ENCODE results near the gene TMEM238L.

DNA sequence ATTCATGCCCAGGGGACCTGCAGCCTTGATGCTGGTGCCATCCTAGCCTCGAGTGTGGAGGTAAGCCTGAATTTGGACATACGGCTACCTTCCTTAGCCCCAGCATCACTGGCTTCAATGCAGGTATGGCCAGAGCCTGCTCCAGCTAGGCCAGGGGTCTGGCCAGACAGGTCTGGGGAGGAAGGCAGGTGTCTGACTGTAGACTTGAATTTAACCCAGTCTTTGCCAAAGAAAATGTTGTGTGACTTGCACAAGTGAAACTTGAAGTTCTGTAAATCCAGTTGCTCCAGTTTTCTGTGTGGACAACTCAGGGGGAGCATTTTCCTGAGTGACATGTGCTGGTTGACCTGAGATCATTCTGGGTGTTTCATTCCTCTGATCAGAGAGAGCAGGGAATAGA lies 32.8 kb downstream of the TMEM238L start:
- TF ChIP-seq, protein P1, sequence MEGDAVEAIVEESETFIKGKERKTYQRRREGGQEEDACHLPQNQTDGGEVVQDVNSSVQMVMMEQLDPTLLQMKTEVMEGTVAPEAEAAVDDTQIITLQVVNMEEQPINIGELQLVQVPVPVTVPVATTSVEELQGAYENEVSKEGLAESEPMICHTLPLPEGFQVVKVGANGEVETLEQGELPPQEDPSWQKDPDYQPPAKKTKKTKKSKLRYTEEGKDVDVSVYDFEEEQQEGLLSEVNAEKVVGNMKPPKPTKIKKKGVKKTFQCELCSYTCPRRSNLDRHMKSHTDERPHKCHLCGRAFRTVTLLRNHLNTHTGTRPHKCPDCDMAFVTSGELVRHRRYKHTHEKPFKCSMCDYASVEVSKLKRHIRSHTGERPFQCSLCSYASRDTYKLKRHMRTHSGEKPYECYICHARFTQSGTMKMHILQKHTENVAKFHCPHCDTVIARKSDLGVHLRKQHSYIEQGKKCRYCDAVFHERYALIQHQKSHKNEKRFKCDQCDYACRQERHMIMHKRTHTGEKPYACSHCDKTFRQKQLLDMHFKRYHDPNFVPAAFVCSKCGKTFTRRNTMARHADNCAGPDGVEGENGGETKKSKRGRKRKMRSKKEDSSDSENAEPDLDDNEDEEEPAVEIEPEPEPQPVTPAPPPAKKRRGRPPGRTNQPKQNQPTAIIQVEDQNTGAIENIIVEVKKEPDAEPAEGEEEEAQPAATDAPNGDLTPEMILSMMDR (IDR thresholded peaks at IDR 0.05): no peak
- no peak for TF ChIP-seq POLR2A (IDR thresholded peaks at IDR 0.05)
